ENCODE measurements around the gene LRFN3.
"Not testable (repeated sequence)": the region's sequence is repeated elsewhere in the genome, so short reads cannot be mapped to it uniquely, and the experiment has no call there.

The LRFN3 gene

GRCh38 chr19:35949131-35949530, 13.0 kb downstream of the LRFN3 start:
- no peaks in the 10 kb centered on the region for H3K79me2 ChIP-seq (ENCODE audit: insufficient read depth, low read length)
- H3K27me3 ChIP-seq (ENCODE audit: insufficient read depth, low read length, poor library complexity) = no peaks in the 10 kb centered on the region
- H3K9me3 ChIP-seq (ENCODE audit: insufficient read depth, low read length, severe bottlenecking) = no peaks in the 10 kb centered on the region
- TF ChIP-seq CTCF (IDR thresholded peaks at IDR 0.05; ENCODE audit: borderline replicate concordance, extremely low read depth, low read length, poor library complexity, severe bottlenecking) (no peak), EZH2 (IDR thresholded peaks at IDR 0.05; ENCODE audit: borderline replicate concordance, low read depth, low read length, severe bottlenecking) (no peak)
- H3K9ac ChIP-seq (ENCODE audit: low read depth, low read length) = no peak overlapping the region
- no peak overlapping the region for H3K4me3 ChIP-seq (ENCODE audit: low read depth in 1 of 2, low read length in 2 of 2)
- peaks cover 6% of the 10 kb centered on the region for H3K36me3 ChIP-seq (ENCODE audit: insufficient read depth, low read length)
- peaks cover 14% of the 10 kb centered on the region for H4K20me1 ChIP-seq (ENCODE audit: insufficient read depth, low read length)
- H3K4me2 ChIP-seq (ENCODE audit: insufficient read depth, low read length) = no peak overlapping the region
- no peak overlapping the region for H3K27ac ChIP-seq (ENCODE audit: low read length)
- ATAC-seq (ENCODE audit: insufficient read depth, low read depth) = no peak
- no peak overlapping the region for H2AFZ ChIP-seq (ENCODE audit: low read depth, low read length)
- no peak for DNase-seq
- H3K4me1 ChIP-seq (ENCODE audit: insufficient read depth, low read length) = peaks cover 13% of the 10 kb centered on the region

- no peak for DNase-seq
- Histone ChIP-seq H3K27ac (ENCODE audit: low read length) (no peak overlapping the region), H3K9ac (ENCODE audit: low read depth, low read length) (no peak overlapping the region), H3K79me2 (ENCODE audit: insufficient read depth, low read length) (no peaks in the 10 kb centered on the region), H2AFZ (ENCODE audit: low read depth, low read length) (no peak overlapping the region), H3K4me2 (ENCODE audit: insufficient read depth, low read length) (no peak overlapping the region), H3K9me3 (ENCODE audit: insufficient read depth, low read length, severe bottlenecking) (no peaks in the 10 kb centered on the region), H4K20me1 (ENCODE audit: insufficient read depth, low read length) (no peaks in the 10 kb centered on the region), H3K4me1 (ENCODE audit: insufficient read depth, low read length) (peaks cover 14% of the 10 kb centered on the region), H3K27me3 (ENCODE audit: insufficient read depth, low read length, poor library complexity) (no peaks in the 10 kb centered on the region), H3K4me3 (ENCODE audit: low read depth in 1 of 2, low read length in 2 of 2) (no peak overlapping the region), H3K36me3 (ENCODE audit: insufficient read depth, low read length) (no peaks in the 10 kb centered on the region)
- no peak for ATAC-seq (ENCODE audit: insufficient read depth, low read depth)
- TF ChIP-seq CTCF (IDR thresholded peaks at IDR 0.05; ENCODE audit: borderline replicate concordance, extremely low read depth, low read length, poor library complexity, severe bottlenecking) = no peak
- no peak for TF ChIP-seq EZH2 (IDR thresholded peaks at IDR 0.05; ENCODE audit: borderline replicate concordance, low read depth, low read length, severe bottlenecking)
Observed at GRCh38 chr19:35955881-35956634, 19.9 kb downstream of the LRFN3 start.

- H3K27ac ChIP-seq (ENCODE audit: low read length); H3K4me3 ChIP-seq (ENCODE audit: low read depth in 1 of 2, low read length in 2 of 2); H2AFZ ChIP-seq (ENCODE audit: low read depth, low read length); H3K27me3 ChIP-seq (ENCODE audit: insufficient read depth, low read length, poor library complexity); H3K36me3 ChIP-seq (ENCODE audit: insufficient read depth, low read length); H3K9ac ChIP-seq (ENCODE audit: low read depth, low read length); ATAC-seq (ENCODE audit: insufficient read depth, low read depth); H3K9me3 ChIP-seq (ENCODE audit: insufficient read depth, low read length, severe bottlenecking); DNase-seq; H3K79me2 ChIP-seq (ENCODE audit: insufficient read depth, low read length); H3K4me2 ChIP-seq (ENCODE audit: insufficient read depth, low read length); H4K20me1 ChIP-seq (ENCODE audit: insufficient read depth, low read length): not testable (repeated sequence)
- H3K4me1 ChIP-seq (ENCODE audit: insufficient read depth, low read length) = peaks cover 14% of the 10 kb centered on the region
Observed at GRCh38 chr19:35957411-35957810, 21.2 kb downstream of the LRFN3 start.

- H3K36me3 ChIP-seq (ENCODE audit: insufficient read depth, low read length) = no peaks in the 10 kb centered on the region
- no peaks in the 10 kb centered on the region for H3K27me3 ChIP-seq (ENCODE audit: insufficient read depth, low read length, poor library complexity)
- no peak overlapping the region for H3K4me3 ChIP-seq (ENCODE audit: low read depth in 1 of 2, low read length in 2 of 2)
- TF ChIP-seq CTCF (IDR thresholded peaks at IDR 0.05; ENCODE audit: borderline replicate concordance, extremely low read depth, low read length, poor library complexity, severe bottlenecking) = no peak
- TF ChIP-seq EZH2 (IDR thresholded peaks at IDR 0.05; ENCODE audit: borderline replicate concordance, low read depth, low read length, severe bottlenecking) = no peak
- H2AFZ ChIP-seq (ENCODE audit: low read depth, low read length) = no peak overlapping the region
- H3K4me2 ChIP-seq (ENCODE audit: insufficient read depth, low read length) = no peak overlapping the region
- H3K9ac ChIP-seq (ENCODE audit: low read depth, low read length) = no peak overlapping the region
- no peaks in the 10 kb centered on the region for H3K9me3 ChIP-seq (ENCODE audit: insufficient read depth, low read length, severe bottlenecking)
- DNase-seq = no peak
- no peak for ATAC-seq (ENCODE audit: insufficient read depth, low read depth)
- H4K20me1 ChIP-seq (ENCODE audit: insufficient read depth, low read length) = no peaks in the 10 kb centered on the region; the same call in 1 of the 2 replicates
- no peak overlapping the region for H3K27ac ChIP-seq (ENCODE audit: low read length)
- peaks cover 6% of the 10 kb centered on the region for H3K4me1 ChIP-seq (ENCODE audit: insufficient read depth, low read length)
- H3K79me2 ChIP-seq (ENCODE audit: insufficient read depth, low read length) = no peaks in the 10 kb centered on the region
Observed at GRCh38 chr19:35958660-35959039, 22.5 kb downstream of the LRFN3 start.

Measured in DND-41 (cell line).